SJCRH30 (cell line): ENCODE measurements around the gene MAN2A1. TPM values are rescaled to one million over a fixed set of nuclear protein-coding genes. Genes with fewer than 3 reads are reported as not detected.

Experiments used
- DNase-seq, 2 experiments: peaks; one replicate each; pipeline ENCODE4 v3.0.0-alpha.2; 2015 to 2020
- H3K27ac ChIP-seq: fragments of 250-450 bp; sonication (Bioruptor Pico); 2 replicates; pipeline ENCODE4 v1.5.1; 2020; ENCODE audit warnings: mild to moderate bottlenecking, moderate library complexity
- H3K27me3 ChIP-seq: fragments of 250-450 bp; sonication (Bioruptor Pico); 2 replicates; pipeline ENCODE4 v1.5.1; 2020; ENCODE audit warnings: mild to moderate bottlenecking, moderate library complexity
- H3K36me3 ChIP-seq: fragments of 250-450 bp; sonication (Bioruptor Pico); 2 replicates; pipeline ENCODE4 v1.5.1; 2020; ENCODE audit warnings: mild to moderate bottlenecking, moderate library complexity
- H3K4me1 ChIP-seq: fragments of 250-450 bp; sonication (Bioruptor Pico); 2 replicates; pipeline ENCODE4 v1.5.1; 2020; ENCODE audit warnings: mild to moderate bottlenecking, moderate library complexity
- H3K4me3 ChIP-seq: fragments of 250-450 bp; sonication (Bioruptor Pico); 2 replicates; pipeline ENCODE4 v1.5.1; 2020; ENCODE audit warnings: mild to moderate bottlenecking, moderate library complexity
- H3K9me3 ChIP-seq: fragments of 250-450 bp; sonication (Bioruptor Pico); replicated peaks from 2 replicates; pipeline ENCODE4 v1.5.1; 2020; ENCODE audit warnings: mild to moderate bottlenecking, moderate library complexity
- total RNA-seq: library from RNA; depleted of rRNA; stranded (reverse); fragments of >200 nt; shearing (Covaris generic); gene quantifications from 2 replicates; pipeline ENCODE4 v1.2.3, GENCODE V29; 2014

The MAN2A1 gene
- total RNA-seq, 1 experiment from 2014 or later: 45.8 TPM

- H3K9me3 ChIP-seq: no peaks in the 10 kb centered on the region
- peak in 1 of 2 experiments; percentile 15 for DNase-seq
- no peak overlapping the region for H3K27ac ChIP-seq
- H3K36me3 ChIP-seq: no peaks in the 10 kb centered on the region
- no peaks in the 10 kb centered on the region for H3K27me3 ChIP-seq
- H3K4me1 ChIP-seq: peaks cover 6% of the 10 kb centered on the region
- peak overlapping the region; percentile 73 for H3K4me3 ChIP-seq
Observed at GRCh38 chr5:109691996-109692395, 2.3 kb downstream of the MAN2A1 start.

GRCh38 chr5:109692852-109693251, 3.1 kb downstream of the MAN2A1 start:
- no peaks in the 10 kb centered on the region for H3K9me3 ChIP-seq
- H3K36me3 ChIP-seq: no peaks in the 10 kb centered on the region
- no peak overlapping the region for H3K27ac ChIP-seq
- no peaks in the 10 kb centered on the region for H3K27me3 ChIP-seq
- peaks cover 15% of the 10 kb centered on the region for H3K4me1 ChIP-seq
- DNase-seq: no peak
- no peak overlapping the region for H3K4me3 ChIP-seq

- Histone ChIP-seq H3K27me3 (no peaks in the 10 kb centered on the region), H3K9me3 (no peaks in the 10 kb centered on the region; the same call in 1 of the 2 replicates), H3K27ac (no peak overlapping the region), H3K4me3 (no peak overlapping the region), H3K4me1 (peaks cover 17% of the 10 kb centered on the region), H3K36me3 (no peaks in the 10 kb centered on the region)
- peak; percentile 13 to 32 for DNase-seq
Observed at GRCh38 chr5:109693535-109694400, 4.0 kb downstream of the MAN2A1 start.

- Histone ChIP-seq H3K27ac (no peak overlapping the region), H3K27me3 (no peaks in the 10 kb centered on the region), H3K9me3 (no peaks in the 10 kb centered on the region; the same call in 1 of the 2 replicates), H3K4me1 (peaks cover 17% of the 10 kb centered on the region), H3K4me3 (no peak overlapping the region), H3K36me3 (peaks cover 1% of the 10 kb centered on the region)
- DNase-seq: peak in 1 of 2 experiments; percentile 20
Observed at GRCh38 chr5:109694451-109694891, 4.7 kb downstream of the MAN2A1 start.

GRCh38 chr5:109695005-109695926, 5.5 kb downstream of the MAN2A1 start:
- no peak overlapping the region for H3K4me3 ChIP-seq
- H3K4me1 ChIP-seq: peaks cover 17% of the 10 kb centered on the region
- no peak for DNase-seq
- H3K9me3 ChIP-seq: no peaks in the 10 kb centered on the region; the same call in 1 of the 2 replicates
- peaks cover 7% of the 10 kb centered on the region for H3K36me3 ChIP-seq
- H3K27ac ChIP-seq: no peak overlapping the region
- H3K27me3 ChIP-seq: no peaks in the 10 kb centered on the region

GRCh38 chr5:109697339-109697738, 7.6 kb downstream of the MAN2A1 start:
- H3K27ac ChIP-seq: peak overlapping the region; percentile 31
- peaks cover 10% of the 10 kb centered on the region for H3K36me3 ChIP-seq
- H3K9me3 ChIP-seq: no peaks in the 10 kb centered on the region; the same call in 1 of the 2 replicates
- no peaks in the 10 kb centered on the region for H3K27me3 ChIP-seq
- peak in 1 of 2 experiments; percentile 25 for DNase-seq
- no peak overlapping the region for H3K4me3 ChIP-seq
- H3K4me1 ChIP-seq: peaks cover 10% of the 10 kb centered on the region

- DNase-seq: no peak
- Histone ChIP-seq H3K27me3 (no peaks in the 10 kb centered on the region), H3K4me1 (peaks cover 10% of the 10 kb centered on the region), H3K9me3 (no peaks in the 10 kb centered on the region; the same call in 1 of the 2 replicates), H3K4me3 (no peak overlapping the region), H3K36me3 (peaks cover 13% of the 10 kb centered on the region), H3K27ac (no peak overlapping the region)
Observed at GRCh38 chr5:109700516-109701153, 10.9 kb downstream of the MAN2A1 start.

- H3K36me3 ChIP-seq: peaks cover 15% of the 10 kb centered on the region
- H3K27me3 ChIP-seq: no peaks in the 10 kb centered on the region
- no peak for DNase-seq
- H3K4me3 ChIP-seq: no peak overlapping the region
- H3K4me1 ChIP-seq: peaks cover 10% of the 10 kb centered on the region
- H3K27ac ChIP-seq: no peak overlapping the region
- H3K9me3 ChIP-seq: no peaks in the 10 kb centered on the region; the same call in 1 of the 2 replicates
Observed at GRCh38 chr5:109701252-109701651, 11.5 kb downstream of the MAN2A1 start.

GRCh38 chr5:109701792-109702191, 12.1 kb downstream of the MAN2A1 start:
- Histone ChIP-seq H3K4me1 (peaks cover 10% of the 10 kb centered on the region), H3K27me3 (no peaks in the 10 kb centered on the region), H3K36me3 (peaks cover 15% of the 10 kb centered on the region), H3K4me3 (no peak overlapping the region), H3K27ac (no peak overlapping the region), H3K9me3 (no peaks in the 10 kb centered on the region; the same call in 1 of the 2 replicates)
- no peak for DNase-seq

GRCh38 chr5:109703166-109703565, 13.4 kb downstream of the MAN2A1 start:
- H3K36me3 ChIP-seq: peaks cover 15% of the 10 kb centered on the region
- H3K27ac ChIP-seq: no peak overlapping the region
- no peaks in the 10 kb centered on the region for H3K4me1 ChIP-seq
- DNase-seq: no peak
- H3K27me3 ChIP-seq: no peaks in the 10 kb centered on the region
- H3K4me3 ChIP-seq: no peak overlapping the region
- H3K9me3 ChIP-seq: no peaks in the 10 kb centered on the region; the same call in 1 of the 2 replicates

- Histone ChIP-seq H3K4me1 (no peaks in the 10 kb centered on the region), H3K9me3 (no peaks in the 10 kb centered on the region), H3K4me3 (no peak overlapping the region), H3K27me3 (no peaks in the 10 kb centered on the region), H3K36me3 (peaks cover 15% of the 10 kb centered on the region), H3K27ac (no peak overlapping the region)
- DNase-seq: no peak
Observed at GRCh38 chr5:109703829-109704228, 14.1 kb downstream of the MAN2A1 start.

- Histone ChIP-seq H3K4me1 (no peaks in the 10 kb centered on the region), H3K36me3 (peaks cover 14% of the 10 kb centered on the region), H3K4me3 (no peak overlapping the region), H3K27ac (no peak overlapping the region), H3K9me3 (no peaks in the 10 kb centered on the region), H3K27me3 (no peaks in the 10 kb centered on the region)
- DNase-seq: no peak
Observed at GRCh38 chr5:109704282-109704952, 14.7 kb downstream of the MAN2A1 start.

GRCh38 chr5:109705596-109705995, 15.9 kb downstream of the MAN2A1 start:
- Histone ChIP-seq H3K27ac (no peak overlapping the region), H3K36me3 (peaks cover 6% of the 10 kb centered on the region), H3K27me3 (no peaks in the 10 kb centered on the region), H3K4me3 (no peak overlapping the region), H3K9me3 (no peaks in the 10 kb centered on the region), H3K4me1 (no peaks in the 10 kb centered on the region)
- DNase-seq: no peak

- Histone ChIP-seq H3K9me3 (no peaks in the 10 kb centered on the region), H3K36me3 (peaks cover 5% of the 10 kb centered on the region; the same call in 1 of the 2 replicates), H3K4me3 (no peak overlapping the region), H3K27me3 (no peaks in the 10 kb centered on the region), H3K4me1 (no peaks in the 10 kb centered on the region), H3K27ac (no peak overlapping the region)
- no peak for DNase-seq
Observed at GRCh38 chr5:109706095-109706494, 16.4 kb downstream of the MAN2A1 start.
